Measurements from ENCODE around the gene MTR. TPM values are rescaled to one million over a fixed set of nuclear protein-coding genes. Genes with fewer than 3 reads are reported as not detected.

The MTR gene
- total RNA-seq, 4 donors from 2014 or later, result 42.3 to 55.3 (median 44.7) TPM

GRCh38 chr1:236773919-236774318, 21.2 kb upstream of the MTR start:
- WGBS, 2 donors, result 82 to 83% methylated on average over 3 of the region's 3 CpGs
- H3K9me3 ChIP-seq, result peaks cover 0 to 10% (median 0%) of the 10 kb centered on the region in 4 donors
- H3K27ac ChIP-seq, result no peak overlapping the region
- no peak overlapping the region for H3K4me3 ChIP-seq
- H3K4me1 ChIP-seq, result no peaks in the 10 kb centered on the region
- TF ChIP-seq POLR2A (IDR thresholded peaks at IDR 0.05) (no peak), EP300 (IDR thresholded peaks at IDR 0.05) (no peak), CTCF (IDR thresholded peaks at IDR 0.05) (no peak)
- no peaks in the 10 kb centered on the region for H3K36me3 ChIP-seq
- no peaks in the 10 kb centered on the region for H3K27me3 ChIP-seq
- DNase-seq (ENCODE audit: low spot score in 2 of 2), result no peak

GRCh38 chr1:236774926-236775325, 20.2 kb upstream of the MTR start:
- Histone ChIP-seq H3K27ac (no peak overlapping the region), H3K27me3 (no peaks in the 10 kb centered on the region), H3K4me1 (no peaks in the 10 kb centered on the region), H3K36me3 (no peaks in the 10 kb centered on the region), H3K4me3 (no peak overlapping the region), H3K9me3 (peaks cover 0 to 20% (median 2%) of the 10 kb centered on the region in 4 donors)
- no peak for DNase-seq (ENCODE audit: low spot score in 2 of 2)
- TF ChIP-seq POLR2A (IDR thresholded peaks at IDR 0.05) (no peak), CTCF (IDR thresholded peaks at IDR 0.05) (peak in 1 of 5 experiments; percentile 15)
- WGBS, 2 donors, result 41 to 46% methylated on average over 3 of the region's 3 CpGs

- 89 to 93% methylated on average over 2 of the region's 2 CpGs for WGBS, 2 donors
- peaks cover 0 to 23% (median 4%) of the 10 kb centered on the region in 4 donors for H3K9me3 ChIP-seq
- TF ChIP-seq CTCF (IDR thresholded peaks at IDR 0.05) (no peak), POLR2A (IDR thresholded peaks at IDR 0.05) (no peak), EP300 (IDR thresholded peaks at IDR 0.05) (no peak)
Measured at GRCh38 chr1:236779312-236779711, 15.8 kb upstream of the MTR start.

GRCh38 chr1:236785477-236785876, 9.6 kb upstream of the MTR start:
- no peaks in the 10 kb centered on the region for H3K9me3 ChIP-seq
- no peaks in the 10 kb centered on the region for H3K36me3 ChIP-seq
- H3K4me1 ChIP-seq, result no peaks in the 10 kb centered on the region
- H3K4me3 ChIP-seq, result no peak overlapping the region
- TF ChIP-seq EP300 (IDR thresholded peaks at IDR 0.05), result no peak
- TF ChIP-seq CTCF (IDR thresholded peaks at IDR 0.05), result no peak
- no peak for TF ChIP-seq POLR2A (IDR thresholded peaks at IDR 0.05)
- WGBS, 2 donors, result 38% methylated on average over 2 of the region's 2 CpGs; no CpG with 5 or more reads in 1 of the 2 donors
- no peak for DNase-seq (ENCODE audit: low spot score in 2 of 2)
- no peak overlapping the region for H3K27ac ChIP-seq
- no peaks in the 10 kb centered on the region for H3K27me3 ChIP-seq

More at GRCh38 chr1:236779312-236779711, 15.8 kb upstream of the MTR start:
- Histone ChIP-seq H3K27me3 (no peaks in the 10 kb centered on the region), H3K36me3 (no peaks in the 10 kb centered on the region), H3K27ac (no peak overlapping the region), H3K4me1 (no peaks in the 10 kb centered on the region), H3K4me3 (no peak overlapping the region)
- no peak for DNase-seq (ENCODE audit: low spot score in 2 of 2)

- no peaks in the 10 kb centered on the region for H3K36me3 ChIP-seq
- WGBS, 2 donors, result 95 to 96% methylated on average over 7 to 13 of the region's 16 CpGs
- TF ChIP-seq EP300 (IDR thresholded peaks at IDR 0.05) (no peak), POLR2A (IDR thresholded peaks at IDR 0.05) (no peak), CTCF (IDR thresholded peaks at IDR 0.05) (no peak)
- DNase-seq (ENCODE audit: low spot score in 2 of 2), result no peak
- no peaks in the 10 kb centered on the region for H3K9me3 ChIP-seq
- no peak overlapping the region for H3K27ac ChIP-seq
- no peaks in the 10 kb centered on the region for H3K4me1 ChIP-seq
- H3K27me3 ChIP-seq, result no peaks in the 10 kb centered on the region
- H3K4me3 ChIP-seq, result no peak overlapping the region
Measured at GRCh38 chr1:236786453-236786852, 8.6 kb upstream of the MTR start.

Measured in tibial nerve (tissue), 4 donors.